Spleen (tissue), 7 donors: ENCODE data around the gene SORBS2.

Experiments used
- CTCF ChIP-seq, 11 experiments: fragments of 200-600 bp in 7 of 11; fragments of 450-650 bp in 4 of 11; sonication (generic) in 4 of 11; IDR thresholded peaks in 8 of 11; conservative IDR thresholded peaks in 3 of 11; 1 replicate in 7 of 11; 2 replicates in 4 of 11; pipeline versions ENCODE4 v1.4.0 to v1.8.0; 2016 to 2021; ENCODE audit warnings: antibody characterized with exemption in 11 of 11, inconsistent platforms in 4 of 11, mild to moderate bottlenecking in 1 of 11
- POLR2A ChIP-seq, 3 donors: fragments of 450-650 bp; IDR thresholded peaks; one replicate each; pipeline ENCODE4 v1.5.1; 2017; ENCODE audit warnings: antibody characterized with exemption in 3 of 3, mild to moderate bottlenecking in 1 of 3
- POLR2AphosphoS5 ChIP-seq, 3 donors: sonication (generic); formaldehyde crosslinking; IDR thresholded peaks; one replicate each; pipeline ENCODE4 v1.5.1; 2017; ENCODE audit warnings: antibody characterized with exemption in 3 of 3
- donor health status: DM: no; HTN: no; CAD: no; lungs with moderate emphysema.
- donor health status: DM: no; HTN: no; CAD: no.
- donor health status: DM: no; HTN: no; CAD: no.

DNA sequence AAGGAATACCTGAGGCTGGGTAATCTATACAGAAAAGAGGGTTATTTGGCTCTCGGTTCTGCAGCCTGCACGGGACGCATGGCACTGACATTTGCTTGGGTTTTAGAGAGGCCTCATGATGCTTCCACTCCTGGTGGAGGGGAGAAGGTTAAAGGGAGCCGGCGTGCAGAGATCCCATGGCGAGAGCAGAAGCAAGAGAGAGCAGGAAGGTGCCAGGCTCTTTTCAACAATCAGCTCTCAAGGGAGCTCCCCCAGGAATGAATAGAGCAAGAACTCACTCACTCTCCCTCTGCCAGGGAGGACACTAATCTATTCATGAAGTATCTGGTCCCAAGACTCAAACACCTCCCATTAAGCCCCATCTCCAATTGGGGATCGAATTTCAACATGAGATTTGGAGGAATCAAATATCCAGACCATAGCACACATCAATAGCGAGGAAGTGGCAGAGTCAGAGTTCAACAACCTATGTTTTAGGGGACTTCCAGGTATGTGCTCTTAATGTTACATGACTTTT, 109.8 kb downstream of the SORBS2 start:
- TF ChIP-seq CTCF (IDR thresholded peaks at IDR 0.05 in 8 of 11, conservative IDR thresholded peaks at IDR 0.05 in 3 of 11), result no peak
- no peak for TF ChIP-seq POLR2A (IDR thresholded peaks at IDR 0.05)
- TF ChIP-seq POLR2AphosphoS5 (IDR thresholded peaks at IDR 0.05), result no peak
